Ascending aorta (tissue), 2 donors: ENCODE data around the gene TSEN2. TPM values are rescaled to one million over a fixed set of nuclear protein-coding genes. Genes with fewer than 3 reads are reported as not detected.
"Not testable (repeated sequence)": the region's sequence is repeated elsewhere in the genome, so short reads cannot be mapped to it uniquely, and the experiment has no call there.

Experiments
- DNase-seq, 2 donors: peaks; one replicate each; pipeline ENCODE4 v3.0.0-alpha.2; 2019; ENCODE audit warnings: low spot score in 2 of 2
- H3K27ac ChIP-seq, 2 donors: fragments of 200-600 bp; sonication (generic); one replicate each; pipeline ENCODE4 v1.5.1; 2016 to 2017; ENCODE audit warnings: mild to moderate bottlenecking in 1 of 2
- H3K27me3 ChIP-seq: fragments of 200-600 bp; sonication (generic); one replicate; pipeline ENCODE4 v1.5.1; 2017
- H3K36me3 ChIP-seq, 2 donors: fragments of 200-600 bp; sonication (generic); one replicate each; pipeline ENCODE4 v1.5.1; 2016
- H3K4me1 ChIP-seq, 2 donors: fragments of 200-600 bp; sonication (generic); one replicate each; pipeline ENCODE4 v1.5.1; 2016 to 2017; ENCODE audit warnings: mild to moderate bottlenecking in 1 of 2
- H3K4me3 ChIP-seq, 2 donors: fragments of 200-600 bp; sonication (generic); one replicate each; pipeline ENCODE4 v1.5.1; 2016 to 2017; ENCODE audit warnings: mild to moderate bottlenecking in 1 of 2
- H3K9me3 ChIP-seq, 2 donors: fragments of 200-600 bp; sonication (generic); one replicate each; pipeline ENCODE4 v1.5.1; 2016
- intact Hi-C: fragments of 100-400 bp; cut with DNase I; formaldehyde crosslinking; loops from one replicate; pipeline ENCODE4 v1.15.1; 2023
- total RNA-seq: library from RNA; depleted of rRNA; stranded (reverse); fragments of >200 nt; gene quantifications from one replicate; pipeline ENCODE4 v1.1.0, GENCODE V29; 2016
- TF ChIP-seq, protein P1 (sequence below), 3 experiments: fragments of 200-600 bp in 2 of 3; fragments of 450-650 bp in 1 of 3; sonication (generic) in 2 of 3; IDR thresholded peaks; one replicate each; pipeline ENCODE4 v1.5.1; 2016 to 2019; ENCODE audit warnings: antibody characterized with exemption in 3 of 3, mild to moderate bottlenecking in 1 of 3, moderate library complexity in 1 of 3

Gene TSEN2
- total RNA-seq, 1 donor from 2014 or later, result 6.3 TPM

- TF ChIP-seq, protein P1, sequence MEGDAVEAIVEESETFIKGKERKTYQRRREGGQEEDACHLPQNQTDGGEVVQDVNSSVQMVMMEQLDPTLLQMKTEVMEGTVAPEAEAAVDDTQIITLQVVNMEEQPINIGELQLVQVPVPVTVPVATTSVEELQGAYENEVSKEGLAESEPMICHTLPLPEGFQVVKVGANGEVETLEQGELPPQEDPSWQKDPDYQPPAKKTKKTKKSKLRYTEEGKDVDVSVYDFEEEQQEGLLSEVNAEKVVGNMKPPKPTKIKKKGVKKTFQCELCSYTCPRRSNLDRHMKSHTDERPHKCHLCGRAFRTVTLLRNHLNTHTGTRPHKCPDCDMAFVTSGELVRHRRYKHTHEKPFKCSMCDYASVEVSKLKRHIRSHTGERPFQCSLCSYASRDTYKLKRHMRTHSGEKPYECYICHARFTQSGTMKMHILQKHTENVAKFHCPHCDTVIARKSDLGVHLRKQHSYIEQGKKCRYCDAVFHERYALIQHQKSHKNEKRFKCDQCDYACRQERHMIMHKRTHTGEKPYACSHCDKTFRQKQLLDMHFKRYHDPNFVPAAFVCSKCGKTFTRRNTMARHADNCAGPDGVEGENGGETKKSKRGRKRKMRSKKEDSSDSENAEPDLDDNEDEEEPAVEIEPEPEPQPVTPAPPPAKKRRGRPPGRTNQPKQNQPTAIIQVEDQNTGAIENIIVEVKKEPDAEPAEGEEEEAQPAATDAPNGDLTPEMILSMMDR (IDR thresholded peaks at IDR 0.05), result no peak
Measured at GRCh38 chr3:12444582-12445471, 39.5 kb upstream of the TSEN2 start.

GRCh38 chr3:12445523-12446240, 38.6 kb upstream of the TSEN2 start:
- no peaks in the 10 kb centered on the region for H3K36me3 ChIP-seq
- intact Hi-C loops, result no loop called here

More at GRCh38 chr3:12444582-12445471, 39.5 kb upstream of the TSEN2 start:
- H3K9me3 ChIP-seq, result no peaks in the 10 kb centered on the region
- no peaks in the 10 kb centered on the region for H3K27me3 ChIP-seq
- peaks cover 0 to 7% of the 10 kb centered on the region in 2 donors for H3K4me1 ChIP-seq
- H3K27ac ChIP-seq, result no peak overlapping the region
- intact Hi-C loops, result no loop called here
- no peaks in the 10 kb centered on the region for H3K36me3 ChIP-seq
- DNase-seq, result no peak
- no peak overlapping the region for H3K4me3 ChIP-seq

DNA sequence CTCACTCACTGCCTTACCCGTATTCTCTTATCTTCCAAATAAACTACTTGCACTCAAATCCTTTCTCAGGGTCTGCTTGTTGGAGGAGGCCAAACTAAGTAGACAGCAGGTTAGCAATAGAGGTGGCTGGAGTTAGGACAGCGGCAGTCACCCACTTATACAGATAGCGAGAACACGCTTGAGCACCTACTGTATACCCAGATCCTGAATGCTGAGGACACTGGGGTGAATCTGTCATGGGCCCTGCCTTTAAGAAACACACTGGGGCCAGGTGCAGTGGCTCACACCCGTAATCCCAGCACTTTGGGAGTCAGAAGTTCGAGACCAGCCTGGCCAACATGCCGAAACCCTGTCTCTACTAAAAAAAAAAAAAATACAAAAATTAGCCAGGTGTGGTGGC, 38.0 kb upstream of the TSEN2 start:
- H3K27me3 ChIP-seq, result no peaks in the 10 kb centered on the region
- H3K9me3 ChIP-seq, result no peaks in the 10 kb centered on the region
- no peaks in the 10 kb centered on the region for H3K4me1 ChIP-seq
- DNase-seq, result no peak
- H3K36me3 ChIP-seq, result no peaks in the 10 kb centered on the region
- H3K27ac ChIP-seq, result no peak overlapping the region
- H3K4me3 ChIP-seq, result no peak overlapping the region
- intact Hi-C loops, result no loop called here
- TF ChIP-seq, protein P1 (IDR thresholded peaks at IDR 0.05), result no peak

More at GRCh38 chr3:12445523-12446240, 38.6 kb upstream of the TSEN2 start:
- DNase-seq, result no peak
- Histone ChIP-seq H3K4me1 (peaks cover 0 to 5% of the 10 kb centered on the region in 2 donors), H3K27me3 (no peaks in the 10 kb centered on the region), H3K4me3 (no peak overlapping the region), H3K27ac (no peak overlapping the region), H3K9me3 (no peaks in the 10 kb centered on the region)
- TF ChIP-seq, protein P1 (IDR thresholded peaks at IDR 0.05), result no peak

DNA sequence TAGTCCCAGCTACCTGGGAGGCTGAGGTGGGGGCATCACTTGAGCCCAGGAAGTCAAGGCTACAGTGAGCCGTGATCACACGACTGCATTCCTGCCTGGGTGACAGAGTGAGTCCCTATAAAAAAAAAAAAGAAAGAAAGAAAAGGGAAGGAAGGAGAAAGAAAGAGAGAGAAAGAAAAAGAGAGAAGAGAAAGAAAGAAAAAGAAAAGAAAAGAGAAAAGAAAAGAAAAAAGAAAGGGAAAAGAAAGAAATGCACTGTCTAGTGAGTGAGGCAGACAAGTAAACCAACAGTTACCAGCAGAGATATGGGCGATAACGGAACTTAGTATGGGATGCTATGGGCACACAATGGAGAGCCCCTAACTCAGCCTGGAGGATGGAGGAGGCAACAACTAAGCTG, 37.2 kb upstream of the TSEN2 start:
- H3K4me1 ChIP-seq, result no peaks in the 10 kb centered on the region
- H3K27ac ChIP-seq, result no peak overlapping the region
- H3K36me3 ChIP-seq, result no peaks in the 10 kb centered on the region
- DNase-seq, result no peak
- TF ChIP-seq, protein P1 (IDR thresholded peaks at IDR 0.05), result no peak
- no peak overlapping the region for H3K4me3 ChIP-seq
- H3K9me3 ChIP-seq, result no peaks in the 10 kb centered on the region
- H3K27me3 ChIP-seq, result no peaks in the 10 kb centered on the region
- intact Hi-C loops, result no loop called here

GRCh38 chr3:12448404-12449202, 35.7 kb upstream of the TSEN2 start:
- H3K27ac ChIP-seq, H3K4me1 ChIP-seq, H3K9me3 ChIP-seq, H3K27me3 ChIP-seq, H3K4me3 ChIP-seq, intact Hi-C loops, H3K36me3 ChIP-seq, DNase-seq: not testable (repeated sequence)
